Suppressor macrophage (primary cell): Measurements from ENCODE around the gene AKAP13.
A peak's percentile ranks its signal among the peaks of the same experiment; 100 is the strongest.
"Not testable (repeated sequence)": the region's sequence is repeated elsewhere in the genome, so short reads cannot be mapped to it uniquely, and the experiment has no call there.

Experiments used
- DNase-seq, 4 experiments: peaks; one replicate each; pipeline ENCODE4 v3.0.0-alpha.2; 2020 to 2022

AKAP13 gene

DNA sequence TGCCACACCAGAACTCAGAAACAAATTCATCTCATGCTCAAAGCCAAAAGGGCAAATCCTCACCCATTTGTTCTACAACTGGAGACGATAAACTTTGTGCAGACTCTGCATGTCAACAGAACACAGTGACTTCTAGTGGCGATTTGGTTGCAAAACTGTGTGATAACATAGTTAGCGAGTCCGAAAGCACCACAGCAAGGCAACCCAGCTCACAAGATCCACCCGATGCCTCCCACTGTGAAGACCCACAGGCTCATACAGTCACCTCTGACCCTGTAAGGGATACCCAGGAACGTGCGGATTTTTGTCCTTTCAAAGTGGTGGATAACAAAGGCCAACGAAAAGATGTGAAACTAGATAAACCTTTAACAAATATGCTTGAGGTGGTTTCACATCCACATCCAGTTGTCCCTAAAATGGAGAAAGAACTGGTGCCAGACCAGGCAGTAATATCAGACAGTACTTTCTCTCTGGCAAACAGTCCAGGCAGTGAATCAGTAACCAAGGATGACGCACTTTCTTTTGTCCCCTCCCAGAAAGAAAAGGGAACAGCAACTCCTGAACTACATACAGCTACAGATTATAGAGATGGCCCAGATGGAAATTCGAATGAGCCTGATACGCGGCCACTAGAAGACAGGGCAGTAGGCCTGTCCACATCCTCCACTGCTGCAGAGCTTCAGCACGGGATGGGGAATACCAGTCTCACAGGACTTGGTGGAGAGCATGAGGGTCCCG is 199.7 kb downstream of the AKAP13 start:
- peak; percentile 81 to 94 (median 86) for DNase-seq

GRCh38 chr15:85580879-85581278 is 200.5 kb downstream of the AKAP13 start:
- DNase-seq: peak; percentile 79 to 88 (median 83)

DNA sequence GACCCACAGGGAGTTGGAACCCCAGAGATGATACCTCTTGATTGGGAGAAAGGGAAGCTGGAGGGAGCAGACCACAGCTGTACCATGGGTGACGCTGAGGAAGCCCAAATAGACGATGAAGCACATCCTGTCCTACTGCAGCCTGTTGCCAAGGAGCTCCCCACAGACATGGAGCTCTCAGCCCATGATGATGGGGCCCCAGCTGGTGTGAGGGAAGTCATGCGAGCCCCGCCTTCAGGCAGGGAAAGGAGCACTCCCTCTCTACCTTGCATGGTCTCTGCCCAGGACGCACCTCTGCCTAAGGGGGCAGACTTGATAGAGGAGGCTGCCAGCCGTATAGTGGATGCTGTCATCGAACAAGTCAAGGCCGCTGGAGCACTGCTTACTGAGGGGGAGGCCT is 201.1 kb downstream of the AKAP13 start:
- DNase-seq: peak; percentile 82 to 92 (median 85)

DNA sequence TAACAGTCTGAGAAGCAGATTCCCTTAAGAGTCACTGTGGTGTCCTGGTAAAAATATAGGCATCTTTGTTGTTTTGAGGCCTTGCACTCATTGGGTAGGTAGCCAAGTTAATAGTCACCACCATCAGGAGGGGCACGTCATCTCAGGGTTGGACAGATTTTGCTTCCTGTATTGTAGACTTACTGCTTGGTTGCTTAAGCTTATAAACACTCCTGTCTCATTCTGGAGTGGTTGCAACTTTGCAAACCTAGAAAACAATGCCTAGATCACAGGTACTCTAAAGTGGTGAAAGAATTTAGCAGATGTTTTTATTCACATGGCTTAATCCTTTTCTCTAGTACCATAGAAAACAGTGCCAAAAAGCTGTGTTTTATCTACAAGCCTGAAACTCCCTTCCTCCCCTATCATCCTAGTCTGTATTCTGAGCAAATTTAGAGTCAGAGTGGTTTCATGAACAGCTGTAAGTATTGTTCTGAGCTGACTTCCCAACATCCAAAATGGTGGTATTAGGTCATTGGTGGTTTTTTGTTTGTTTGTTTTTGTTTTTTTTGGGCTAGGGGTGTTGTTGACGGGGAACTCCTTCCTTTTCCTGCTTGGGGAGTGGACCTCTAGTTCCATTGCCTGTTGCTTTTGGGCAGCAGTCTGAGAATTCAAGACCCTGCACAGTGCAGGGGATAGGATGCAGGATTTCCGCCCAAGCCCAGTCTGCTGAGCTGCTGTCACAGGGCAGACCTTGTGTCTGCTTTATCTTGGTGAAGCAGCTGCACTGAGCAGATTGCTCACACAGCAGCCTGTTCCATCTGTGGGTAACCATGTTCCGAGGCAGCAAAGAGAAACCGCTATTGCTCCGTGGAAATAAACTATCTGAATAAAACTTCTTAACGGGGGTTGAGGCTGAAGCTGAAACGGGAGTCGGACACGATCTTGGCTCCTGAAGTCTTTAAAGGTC is 202.0 kb downstream of the AKAP13 start:
- peak; percentile 78 to 85 (median 81) for DNase-seq

- peak; percentile 37 to 44 (median 42) for DNase-seq
These were observed 203.0 kb downstream of the AKAP13 start for GRCh38 chr15:85583442-85583841.

DNA sequence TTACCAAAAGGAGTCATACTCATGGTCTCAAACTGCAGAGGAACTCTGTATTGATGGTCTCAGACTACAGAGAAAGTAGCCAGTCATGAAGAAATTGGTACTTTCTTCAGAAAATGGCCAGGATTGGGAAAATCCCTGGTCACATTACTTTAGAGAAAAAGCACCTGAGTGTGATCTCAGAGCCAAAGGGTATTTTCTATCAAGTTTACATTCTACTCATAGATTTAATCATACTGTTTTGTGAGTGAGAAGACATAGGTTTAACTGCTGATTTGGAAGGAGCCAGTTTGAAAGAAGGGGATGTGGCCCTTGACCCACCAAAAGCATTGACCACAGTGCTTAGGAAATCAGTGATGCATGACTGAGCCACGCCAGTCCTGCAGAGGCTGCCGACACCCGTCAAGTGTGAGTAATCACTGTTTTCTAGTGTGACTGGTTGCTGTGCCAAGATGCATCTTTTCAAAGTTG is 203.6 kb downstream of the AKAP13 start:
- DNase-seq: peak; percentile 84 to 93 (median 85)

GRCh38 chr15:85584872-85585271 is 204.5 kb downstream of the AKAP13 start:
- peak in 2 of 4 experiments; percentile 23 to 37 for DNase-seq

- not testable (repeated sequence) for DNase-seq
These were observed 205.8 kb downstream of the AKAP13 start for GRCh38 chr15:85586196-85586595.

DNA sequence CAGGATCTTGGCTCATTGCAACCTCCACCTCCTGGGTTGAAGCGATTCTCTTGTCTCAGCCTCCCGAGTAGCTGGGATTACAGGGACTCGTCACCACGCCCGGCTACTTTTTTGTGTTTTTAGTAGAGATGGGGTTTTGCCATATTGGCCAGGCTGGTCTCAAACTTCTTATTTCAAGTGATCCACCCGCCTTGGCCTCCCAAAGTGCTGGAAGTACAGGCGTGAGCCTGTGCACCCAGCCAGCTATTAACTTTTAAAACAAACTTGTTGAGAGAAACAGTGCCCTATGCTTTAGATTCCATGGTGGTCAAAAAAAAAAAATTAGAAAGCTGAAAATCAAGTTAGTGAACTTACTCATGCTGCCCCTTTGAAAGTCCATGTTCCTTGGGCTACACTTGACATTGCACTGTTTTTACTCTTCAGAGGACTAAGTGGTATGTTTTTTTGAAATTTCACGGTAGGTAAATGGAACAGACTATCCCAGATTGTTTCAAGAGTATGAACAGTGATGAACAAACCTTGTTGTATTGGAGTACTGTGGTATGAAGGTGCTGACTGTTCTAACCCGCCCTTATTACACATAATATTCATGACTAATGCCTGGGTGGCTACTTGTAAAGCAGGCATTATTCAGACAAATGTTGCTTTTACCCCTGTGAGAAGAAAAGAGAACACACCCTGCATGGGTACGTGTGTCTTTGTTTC is 207.5 kb downstream of the AKAP13 start:
- DNase-seq: peak in 2 of 4 experiments; percentile 49 to 55

- peak in 2 of 4 experiments; percentile 19 to 22 for DNase-seq
These were observed 208.3 kb downstream of the AKAP13 start for GRCh38 chr15:85588677-85589076.

GRCh38 chr15:85589851-85590250 is 209.4 kb downstream of the AKAP13 start:
- no peak for DNase-seq

DNA sequence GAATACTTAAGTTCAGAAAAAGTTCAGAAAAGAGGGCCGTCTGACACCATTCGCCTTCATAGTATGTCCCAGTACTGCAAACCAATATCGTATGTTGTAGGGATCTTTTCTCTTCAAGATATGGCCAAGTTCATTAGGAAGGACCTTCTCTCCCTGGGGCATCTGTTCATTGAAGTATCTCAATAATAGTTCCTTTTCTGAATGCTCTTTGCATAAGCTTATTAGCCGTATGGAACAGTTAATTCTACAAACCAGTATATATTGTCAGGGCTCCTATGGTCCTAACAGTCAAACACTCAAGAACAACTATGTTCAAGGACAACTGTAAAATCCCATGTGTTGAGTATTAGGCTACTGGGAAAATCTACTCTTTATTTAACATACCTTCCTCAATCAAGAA is 211.2 kb downstream of the AKAP13 start:
- DNase-seq: no peak

DNA sequence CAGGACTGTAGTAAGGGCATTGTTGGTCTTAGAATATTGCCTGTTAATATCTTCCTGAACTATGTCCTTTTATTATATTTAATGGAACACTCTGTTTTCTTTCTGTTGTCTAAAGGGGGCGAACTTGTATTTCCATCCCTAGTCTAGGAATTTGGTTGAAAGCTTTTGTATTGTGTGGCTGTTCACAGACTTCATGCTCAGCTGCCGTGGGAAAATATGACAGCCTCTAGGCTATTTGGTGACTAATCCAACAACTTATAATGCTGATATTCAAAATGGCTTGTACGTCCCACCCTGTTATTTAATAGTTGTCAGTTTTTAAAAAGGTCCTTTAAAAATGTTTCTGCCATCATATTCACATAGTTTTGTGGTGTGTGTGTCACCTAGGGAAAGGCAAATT is 211.7 kb downstream of the AKAP13 start:
- DNase-seq: peak in 3 of 4 experiments; percentile 23 to 33 (median 25)

DNA sequence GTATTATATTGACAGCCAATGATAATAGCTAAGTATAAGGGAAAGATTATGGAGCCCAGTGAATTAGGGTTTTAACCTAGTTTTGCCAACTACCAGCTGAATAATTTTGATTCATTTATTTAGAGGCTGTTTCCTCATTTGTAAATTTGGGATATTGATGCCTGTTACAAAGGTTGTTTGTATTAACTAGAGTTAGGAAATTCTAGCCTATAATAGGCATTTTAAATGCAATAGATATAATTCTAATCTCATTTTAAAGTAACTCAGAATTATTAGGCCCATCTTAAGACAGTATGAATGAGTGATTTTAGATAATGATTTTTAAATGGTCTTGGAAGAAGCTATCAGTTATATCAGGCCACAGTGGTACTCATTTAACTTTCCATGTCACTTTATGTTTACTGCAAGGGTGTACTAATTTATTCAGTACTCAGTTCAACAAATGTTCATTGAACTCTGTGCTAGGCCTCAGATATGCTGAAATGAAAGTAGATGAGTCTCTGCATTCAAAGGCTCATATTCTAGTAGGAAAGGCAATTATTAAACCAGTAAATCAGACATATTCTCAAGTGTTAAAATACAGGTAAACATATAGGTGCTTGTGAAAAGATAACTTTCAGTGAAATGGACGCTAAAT is 213.5 kb downstream of the AKAP13 start:
- no peak for DNase-seq

DNA sequence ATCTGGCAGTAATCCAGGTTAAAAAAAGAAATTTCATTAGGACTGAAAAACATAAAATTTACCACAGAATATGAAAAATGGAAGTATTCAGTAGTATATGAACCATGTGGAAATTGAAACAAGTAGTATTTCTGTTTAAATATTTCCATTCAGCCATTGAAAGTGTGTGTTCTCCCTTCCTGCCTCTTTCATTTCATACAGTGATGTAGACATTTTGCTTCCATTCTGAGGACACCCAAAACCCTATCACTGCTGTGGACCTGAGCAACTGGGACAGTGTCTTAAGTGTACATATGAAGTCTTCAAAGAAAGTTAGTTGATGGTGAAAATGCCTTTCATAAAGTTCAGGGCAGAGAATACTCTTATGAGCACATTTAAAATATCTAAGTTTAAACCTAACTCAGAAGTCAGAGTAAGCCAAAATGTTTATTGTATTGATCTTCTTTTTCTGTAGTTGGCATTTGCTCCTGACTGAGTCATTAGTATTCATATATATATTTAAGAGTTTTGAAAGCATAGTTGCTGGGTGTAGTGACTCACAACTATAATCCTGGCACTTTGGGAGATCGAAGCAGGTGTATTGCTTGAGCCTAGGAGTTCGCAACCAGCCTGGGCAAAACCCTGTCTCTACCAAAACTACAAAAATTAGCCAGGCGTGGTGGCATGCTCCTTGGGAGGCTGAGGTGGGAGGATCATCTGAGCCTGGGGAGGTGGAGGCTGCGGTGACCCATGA is 215.6 kb downstream of the AKAP13 start:
- DNase-seq: no peak

DNA sequence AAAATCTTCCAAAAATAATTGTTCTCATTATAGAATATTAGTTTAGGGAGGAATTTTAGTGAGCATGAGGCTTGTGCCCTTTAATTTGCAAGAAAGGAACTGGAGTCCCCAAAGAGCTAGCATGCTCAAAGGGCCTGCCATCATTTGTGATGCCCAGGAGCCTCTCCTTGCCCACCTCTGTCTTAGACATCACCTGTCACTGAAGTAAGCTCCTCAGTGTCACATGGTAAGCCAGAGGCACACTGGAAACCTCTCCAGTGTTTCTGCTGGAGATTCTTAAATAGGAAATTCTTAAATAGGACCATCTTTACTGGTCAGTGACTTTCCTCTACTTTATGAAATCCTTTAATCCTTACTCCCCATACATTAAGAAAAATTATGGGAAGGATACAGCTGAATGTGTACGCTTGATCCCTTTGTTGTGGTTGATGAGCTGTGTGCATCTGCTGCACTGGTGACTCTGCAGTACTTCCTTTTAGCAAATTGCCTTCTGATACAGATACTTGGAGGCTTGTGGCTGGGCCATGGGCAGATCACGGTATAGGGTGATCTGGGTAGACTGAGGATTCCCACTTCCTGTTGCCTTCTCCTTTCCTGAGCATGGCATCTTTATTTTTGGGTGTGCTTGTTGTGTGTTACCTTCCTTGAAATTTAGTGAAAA is 216.9 kb downstream of the AKAP13 start:
- DNase-seq: peak in 3 of 4 experiments; percentile 45 to 54 (median 52)

DNA sequence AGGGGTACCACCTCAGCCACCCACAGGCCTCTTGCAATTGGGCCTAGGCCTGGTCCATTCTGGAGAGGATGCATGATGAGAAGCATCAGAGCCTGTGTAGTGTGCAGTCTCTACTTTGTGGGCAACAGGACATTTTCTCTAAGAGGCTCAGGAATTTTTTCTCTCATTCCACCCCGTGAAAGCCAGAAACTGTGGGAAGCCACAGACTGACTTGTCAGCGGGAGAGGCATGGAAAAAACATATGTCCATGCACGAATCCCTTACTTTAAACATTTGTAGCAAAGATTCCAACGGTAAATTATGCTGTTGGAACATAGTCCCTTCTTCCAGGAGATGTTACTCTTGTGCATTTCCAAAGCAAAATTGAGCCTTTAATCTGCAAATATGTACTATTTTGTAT is 217.8 kb downstream of the AKAP13 start:
- DNase-seq: no peak

DNA sequence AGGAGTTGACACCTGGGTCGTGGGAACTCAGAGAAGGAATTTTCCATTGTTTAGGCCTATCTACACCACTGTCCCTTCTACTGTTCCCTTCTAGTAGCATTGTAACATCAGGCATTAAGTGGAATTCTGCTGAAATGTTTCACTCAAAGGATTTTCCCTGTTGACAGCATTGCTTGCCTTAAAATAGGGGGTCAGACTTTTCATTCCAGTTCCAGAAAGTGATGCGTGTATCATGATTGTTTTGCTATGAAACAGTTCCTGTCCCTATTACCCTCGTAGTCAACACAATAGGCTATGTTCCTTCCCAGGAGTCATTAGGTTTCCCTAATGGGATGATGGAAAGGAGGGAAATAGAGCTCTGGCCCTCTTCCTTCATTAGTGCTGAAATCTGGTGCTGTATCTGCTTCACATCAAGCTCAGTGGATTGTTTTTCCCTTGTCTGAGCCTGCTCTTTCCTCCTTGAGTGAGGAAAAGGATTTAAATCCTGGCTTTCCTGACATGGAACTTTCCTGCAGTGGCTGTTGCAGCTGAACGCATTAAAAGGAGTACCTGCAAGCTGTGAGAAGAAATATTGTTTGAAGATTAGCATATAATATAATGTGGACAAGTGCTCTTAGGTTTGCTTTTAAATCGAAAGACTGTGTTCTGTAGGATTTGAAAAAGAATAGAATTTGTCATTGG is 218.5 kb downstream of the AKAP13 start:
- no peak for DNase-seq

GRCh38 chr15:85600001-85600400 is 219.6 kb downstream of the AKAP13 start:
- peak in 3 of 4 experiments; percentile 24 to 53 (median 47) for DNase-seq

- no peak for DNase-seq
These were observed 222.8 kb downstream of the AKAP13 start for GRCh38 chr15:85603160-85603559.
